GM12878 (cell line): ENCODE data around the gene EHD2. TPM values are rescaled to one million over a fixed set of nuclear protein-coding genes. Genes with fewer than 3 reads are reported as not detected.

Source experiments
- ATAC-seq: fragments of 200-7000 bp; cut with Tn5 transposase; 3 replicates; pipeline ENCODE4 v1.9.1; 2020; ENCODE audit warnings: mild to moderate bottlenecking, moderate library complexity
- BruUV-seq: library from RNA; stranded (reverse); fragments of 400-500 nt; replicated peaks from 2 replicates; lab custom pipeline; 2021; lab: Mats Ljungman, UMichigan
- CTCF ChIA-PET: fragments of 300-600 bp; sonication (Branson Sonifier 250); formaldehyde crosslinking; extraction: SDS; loops from one replicate; lab custom pipeline; 2021; ENCODE audit warnings: inconsistent platforms; lab: Yijun Ruan, JAX
- POLR2A ChIA-PET: fragments of 350-600 bp; formaldehyde crosslinking; extraction: SDS; loops from one replicate; lab custom pipeline; 2021; ENCODE audit warnings: inconsistent platforms; lab: Charles Lee
- RAD21 ChIA-PET: fragments of 300-600 bp; sonication (Branson Sonifier 250); formaldehyde crosslinking; loops from one replicate; lab custom pipeline; 2023; ENCODE audit warnings: antibody characterized with exemption; ENCODE audit not compliant: unreplicated experiment; lab: Charles Lee
- SMC1A ChIA-PET: fragments of 300-600 bp; sonication (Branson Sonifier 250); formaldehyde crosslinking; loops from one replicate; lab custom pipeline; 2023; ENCODE audit not compliant: unreplicated experiment, uncharacterized antibody; lab: Charles Lee
- DNase-seq: peaks from one replicate; pipeline ENCODE4 v3.0.0-alpha.2; 2011; ENCODE audit warnings: low read depth, low spot score
- FAIRE-seq: peaks from 3 replicates; lab custom pipeline; 2011; peaks lifted over from hg19 to GRCh38; lab: Jason Lieb, UNC
- H2AFZ ChIP-seq: 2 replicates; pipeline ENCODE4 v1.6.0; 2011; ENCODE audit warnings: low read depth, low read length, control low read depth; ENCODE audit not compliant: control insufficient read depth
- H3K27ac ChIP-seq: 2 replicates; pipeline ENCODE4 v1.5.1; 2011; ENCODE audit warnings: control low read depth; ENCODE audit not compliant: control insufficient read depth, insufficient read depth
- H3K27me3 ChIP-seq, 2 experiments: replicated peaks in 1 of 2; 2 replicates each; pipeline versions ENCODE4 v1.6.0 to v1.6.1; 2011; ENCODE audit warnings: low read length in 1 of 2; ENCODE audit not compliant: control insufficient read depth in 2 of 2, insufficient read depth in 2 of 2
- H3K36me3 ChIP-seq, 2 experiments: 2 replicates each; pipeline ENCODE4 v1.5.1; 2011; ENCODE audit warnings: low read length in 1 of 2; ENCODE audit not compliant: control insufficient read depth in 2 of 2, insufficient read depth in 2 of 2
- H3K4me1 ChIP-seq: 2 replicates; pipeline ENCODE4 v1.6.1; 2011; ENCODE audit warnings: mild to moderate bottlenecking, low read length, moderate library complexity, mixed read lengths; ENCODE audit not compliant: control insufficient read depth, insufficient read depth
- H3K4me2 ChIP-seq: 2 replicates; pipeline ENCODE4 v1.6.0; 2011; ENCODE audit warnings: control low read depth; ENCODE audit not compliant: control insufficient read depth, insufficient read depth
- H3K4me3 ChIP-seq: fragments of 200-600 bp; sonication (generic); 2 replicates; pipeline ENCODE4 v1.5.1; 2016
- H3K79me2 ChIP-seq: 2 replicates; pipeline ENCODE4 v1.6.0; 2011; ENCODE audit warnings: low read length; ENCODE audit not compliant: control insufficient read depth, insufficient read depth
- H3K9ac ChIP-seq: 2 replicates; pipeline ENCODE4 v1.8.0; 2011; ENCODE audit warnings: low read length, control low read depth, mixed read lengths; ENCODE audit not compliant: control insufficient read depth, insufficient read depth
- H3K9me3 ChIP-seq: replicated peaks from 3 replicates; pipeline ENCODE4 v1.5.1; 2011; ENCODE audit warnings: mild to moderate bottlenecking, low read length; ENCODE audit not compliant: control insufficient read depth, insufficient read depth
- H4K20me1 ChIP-seq: 2 replicates; pipeline ENCODE4 v1.6.0; 2011; ENCODE audit not compliant: control insufficient read depth, insufficient read depth
- CHD1 ChIP-seq: IDR thresholded peaks from 2 replicates; pipeline ENCODE4 v1.6.1; 2012; ENCODE audit warnings: low read depth, low read length, improper control_type of control experiment
- FOXM1 ChIP-seq: IDR thresholded peaks from 2 replicates; pipeline ENCODE4 v1.6.1; 2012; ENCODE audit warnings: low read depth, mild to moderate bottlenecking, inconsistent platforms, low read length, moderate library complexity
- IKZF1 ChIP-seq: fragments of 450-650 bp; conservative IDR thresholded peaks from 2 replicates; pipeline ENCODE4 v1.6.1; 2017; ENCODE audit warnings: antibody characterized with exemption, mild to moderate bottlenecking
- IKZF2 ChIP-seq, 2 experiments: fragments of 450-650 bp; IDR thresholded peaks; 2 replicates each; pipeline ENCODE4 v1.6.1; 2017; ENCODE audit warnings: mild to moderate bottlenecking in 2 of 2, moderate library complexity in 2 of 2
- MYC ChIP-seq: IDR thresholded peaks from 2 replicates; pipeline ENCODE4 v1.6.1; 2011; ENCODE audit warnings: mild to moderate bottlenecking, low read length, moderate library complexity, inconsistent platforms; ENCODE audit not compliant: insufficient read depth, insufficient replicate concordance, insufficient read length, severe bottlenecking
- NFXL1 ChIP-seq: fragments of 450-650 bp; IDR thresholded peaks from 2 replicates; pipeline ENCODE4 v1.6.1; 2017; ENCODE audit warnings: antibody characterized with exemption, mild to moderate bottlenecking, borderline replicate concordance
- NFYB ChIP-seq: IDR thresholded peaks from 2 replicates; pipeline ENCODE4 v1.6.1; 2011; ENCODE audit warnings: low read depth, mild to moderate bottlenecking, low read length, improper control_type of control experiment, moderate library complexity; ENCODE audit not compliant: insufficient read depth
- NR2C2 ChIP-seq: IDR thresholded peaks from 2 replicates; pipeline ENCODE4 v1.6.1; 2011; ENCODE audit warnings: borderline replicate concordance, low read depth; ENCODE audit not compliant: control insufficient read depth, insufficient read length
- PAX5 ChIP-seq: IDR thresholded peaks from 2 replicates; pipeline ENCODE4 v1.6.1; 2011; ENCODE audit warnings: low read depth, low read length, borderline replicate concordance
- POU2F2 ChIP-seq: IDR thresholded peaks from 3 replicates; pipeline ENCODE4 v1.6.1; 2011; ENCODE audit warnings: low read depth, mild to moderate bottlenecking, low read length, borderline replicate concordance
- RUNX3 ChIP-seq: IDR thresholded peaks from 2 replicates; pipeline ENCODE4 v1.6.1; 2012; ENCODE audit warnings: low read length, inconsistent platforms
- YY1 ChIP-seq: IDR thresholded peaks from 2 replicates; pipeline ENCODE4 v1.6.1; 2011; ENCODE audit warnings: low read depth, mild to moderate bottlenecking, low read length
- ZSCAN29 ChIP-seq: fragments of 450-650 bp; IDR thresholded peaks from 2 replicates; pipeline ENCODE4 v1.6.1; 2017; ENCODE audit warnings: mild to moderate bottlenecking, moderate library complexity
- ZZZ3 ChIP-seq: IDR thresholded peaks from 2 replicates; pipeline ENCODE4 v1.6.1; 2011; ENCODE audit warnings: low read depth; ENCODE audit not compliant: control insufficient read depth, insufficient read length
- WGBS: methylation state at CpG from one replicate; pipeline ENCODE4 v1.1.6; 2016; ENCODE audit warnings: low lambda C conversion rate; ENCODE audit not compliant: insufficient replicate concordance, insufficient coverage; ENCODE audit errors: missing lambda C conversion rate; 5-methylcytosine and 5-hydroxymethylcytosine counted together
- in situ Hi-C: fragments of 300-500 bp; cut with MboI; formaldehyde crosslinking; loops from 9 replicates; pipeline ENCODE4 v1.14.3; 2018; ENCODE audit warnings: mixed read lengths
- intact Hi-C: fragments of 100-400 bp; cut with micrococcal nuclease; formaldehyde crosslinking; loops from one replicate; pipeline ENCODE4 v1.14.2; 2022; ENCODE audit not compliant: unreplicated experiment
- polyA plus RNA-seq, 11 experiments: library from polyadenylated mRNA; depleted of rRNA in 4 of 11; unstranded in 6 of 11; stranded (reverse) in 5 of 11; fragments of >200 nt; fragmentation: Nextera tagmentation in 4 of 11; fragmentation: Illumina TruSeq in 1 of 11; extraction: Ambion mirVana in 4 of 11; extraction: Trizol in 1 of 11; gene quantifications; 1 replicate in 1 of 11; 2 replicates in 10 of 11; pipeline versions ENCODE4 v1.2.1 to v1.2.3, GENCODE V29; 2011 to 2016; ENCODE audit warnings: inconsistent platforms in 2 of 11, missing spikeins in 2 of 11, low read depth in 1 of 11
- total RNA-seq, 4 experiments: library from RNA; depleted of rRNA in 3 of 4; stranded (reverse); fragments of >200 nt in 3 of 4; fragmentation: Illumina TruSeq in 1 of 4; extraction: Trizol in 1 of 4; gene quantifications; 2 replicates each; pipeline versions ENCODE4 v1.2.1 to v1.2.3, GENCODE V29; 2013 to 2021
- TF ChIP-seq, protein P1 (sequence below): IDR thresholded peaks from 2 replicates; pipeline ENCODE4 v1.6.1; 2011; ENCODE audit warnings: borderline replicate concordance, low read depth, mild to moderate bottlenecking, moderate library complexity, mixed read lengths, low read length; ENCODE audit not compliant: insufficient read depth; ENCODE audit errors: extremely low read length

Gene EHD2
- total and polyA plus RNA-seq, 10 of the 15 experiments (the other 5 are each of a cell fraction or from before 2014, with no cell fraction given) = 0.12 to 0.24 (median 0.23) TPM; not detected in 7

DNA sequence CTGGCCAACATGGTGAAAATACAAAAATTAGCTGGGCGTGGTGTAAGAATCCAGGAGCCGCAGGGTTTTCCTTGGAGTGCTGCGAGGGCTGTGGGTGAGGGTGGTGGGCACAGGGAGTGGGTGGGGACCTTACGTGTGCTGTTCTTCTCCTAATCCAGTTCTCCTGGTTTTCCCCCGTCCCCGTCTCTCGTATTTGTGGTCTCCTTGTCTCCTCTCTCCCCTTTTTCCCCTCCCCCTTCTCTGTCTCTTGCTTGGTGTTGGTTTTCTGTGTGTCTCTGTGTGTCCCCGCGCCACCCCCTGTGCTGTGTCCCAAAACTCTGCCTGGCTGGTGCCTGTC lies 67.0 kb downstream of the EHD2 start:
- no peaks in the 10 kb centered on the region for H3K9me3 ChIP-seq
- H3K4me2 ChIP-seq = peak overlapping the region; percentile 93
- H3K4me1 ChIP-seq = peaks cover 6% of the 10 kb centered on the region
- WGBS = 98% methylated on average over 9 of the region's 9 CpGs
- no peak for FAIRE-seq
- ChIA-PET SMC1A (no interaction called here), POLR2A (interaction anchor here (0.7 kb wide), 1 partner anchor 189 kb away, joined by 3 read pairs; no protein-coding TSS in a partner anchor), RAD21 (no interaction called here), CTCF (interaction anchor here (0.9 to 1.2 kb wide), 2 partner anchors 15 to 343 kb away, joined by 3 to 5 read pairs; no protein-coding TSS in a partner anchor)
- intact Hi-C loops (no loop called here), in situ Hi-C loops (no loop called here)
- peaks cover 18% of the 10 kb centered on the region for H3K79me2 ChIP-seq
- no peak for DNase-seq
- H2AFZ ChIP-seq = no peak overlapping the region
- ATAC-seq = no peak
- TF ChIP-seq ZZZ3 (no peak), PAX5 (no peak), CHD1 (no peak), NFXL1 (no peak), NR2C2 (no peak), IKZF2 (IDR thresholded peaks at IDR 0.05) (no peak), YY1 (no peak), POU2F2 (no peak), ZSCAN29 (no peak), RUNX3 (no peak), IKZF1 (no peak), FOXM1 (no peak), MYC (no peak), NFYB (no peak)
- TF ChIP-seq, protein P1, sequence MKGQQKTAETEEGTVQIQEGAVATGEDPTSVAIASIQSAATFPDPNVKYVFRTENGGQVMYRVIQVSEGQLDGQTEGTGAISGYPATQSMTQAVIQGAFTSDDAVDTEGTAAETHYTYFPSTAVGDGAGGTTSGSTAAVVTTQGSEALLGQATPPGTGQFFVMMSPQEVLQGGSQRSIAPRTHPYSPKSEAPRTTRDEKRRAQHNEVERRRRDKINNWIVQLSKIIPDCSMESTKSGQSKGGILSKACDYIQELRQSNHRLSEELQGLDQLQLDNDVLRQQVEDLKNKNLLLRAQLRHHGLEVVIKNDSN = no peak
- no peak overlapping the region for H3K4me3 ChIP-seq
- no peaks in the 10 kb centered on the region for H3K27me3 ChIP-seq
- no peak overlapping the region for H3K27ac ChIP-seq
- no TSS peak for BruUV-seq
- no peaks in the 10 kb centered on the region; a peak in 1 of 4 replicates for H3K36me3 ChIP-seq
- H3K9ac ChIP-seq = no peak overlapping the region
- H4K20me1 ChIP-seq = no peaks in the 10 kb centered on the region
